ENCODE data around the gene EXOSC5.
"Not testable (repeated sequence)": the region's sequence is repeated elsewhere in the genome, so short reads cannot be mapped to it uniquely, and the experiment has no call there.

Gene EXOSC5

DNA sequence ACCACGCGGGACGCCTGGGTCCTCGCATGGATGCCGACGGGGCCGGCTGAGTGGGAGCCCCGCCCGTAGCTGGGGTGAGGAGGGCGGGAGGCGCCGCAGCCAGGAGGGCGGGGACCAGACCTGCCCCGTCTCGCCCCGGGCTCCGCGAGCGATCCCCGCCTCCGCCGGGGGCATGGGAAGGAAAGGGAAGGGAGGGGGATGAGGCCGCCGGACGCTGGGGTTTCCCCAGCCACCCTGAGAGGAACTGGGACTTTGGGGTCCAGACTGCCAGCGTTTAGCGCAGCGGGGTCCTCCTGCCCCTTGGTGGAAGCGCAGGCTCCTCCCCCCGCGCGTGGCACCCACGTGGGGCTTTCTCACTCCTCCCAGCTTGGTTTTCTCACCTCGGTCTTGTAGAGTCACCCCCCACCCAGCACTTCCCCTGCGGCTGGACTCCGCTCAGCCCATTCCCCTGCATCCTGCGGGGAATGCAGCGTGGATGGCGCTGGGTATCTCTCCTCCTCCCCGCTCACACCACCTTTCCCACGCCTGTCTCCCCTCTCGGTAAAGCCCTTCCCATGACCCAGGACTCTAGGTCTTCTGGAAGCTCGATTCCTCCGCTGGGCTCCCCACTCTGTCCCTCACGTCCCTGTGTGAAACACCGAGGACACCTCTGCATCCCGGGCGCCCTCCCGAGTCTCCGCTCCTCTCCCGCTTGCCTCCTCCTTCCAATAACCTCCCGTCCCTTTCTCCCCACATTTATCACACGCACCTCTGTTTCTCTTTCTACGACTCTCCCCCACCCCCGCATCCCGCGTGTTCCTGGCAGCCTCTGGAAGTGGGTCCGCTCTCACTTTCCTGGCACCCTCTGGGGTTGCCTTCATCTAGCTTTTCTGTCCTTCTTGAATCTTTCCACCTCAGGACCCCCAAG lies 45.6 kb downstream of the EXOSC5 start:
- DNase-seq (ENCODE audit: low read depth in 4 of 4, low spot score in 1 of 4): peak in 3 of 4 experiments; percentile 60 to 74 (median 71)

- DNase-seq (ENCODE audit: low read depth in 4 of 4, low spot score in 1 of 4): no peak
These were observed 46.3 kb downstream of the EXOSC5 start for GRCh38 chr19:41350735-41351338.

DNA sequence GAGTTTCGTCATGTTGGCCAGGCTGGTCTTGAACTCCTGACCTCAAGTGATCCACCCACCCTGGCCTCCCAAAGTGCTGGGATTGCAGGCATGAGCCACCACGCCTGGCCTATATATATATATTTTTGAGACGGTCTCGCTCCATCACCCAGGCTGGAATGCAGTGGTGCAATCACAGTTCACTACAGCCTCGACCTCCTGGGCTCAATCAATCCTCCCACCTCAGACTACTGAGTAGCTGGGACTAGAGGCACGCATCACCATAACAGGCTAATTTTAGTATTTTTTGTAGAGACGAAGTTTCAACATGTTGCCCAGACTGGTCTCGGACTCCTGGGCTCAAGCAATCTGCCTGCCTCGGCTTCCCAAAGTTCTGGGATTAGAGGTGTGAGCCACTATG lies 50.2 kb downstream of the EXOSC5 start:
- DNase-seq (ENCODE audit: low read depth in 4 of 4, low spot score in 1 of 4): not testable (repeated sequence)

- DNase-seq (ENCODE audit: low read depth in 4 of 4, low spot score in 1 of 4): no peak
These were observed 53.0 kb downstream of the EXOSC5 start for GRCh38 chr19:41344162-41344561.

DNA sequence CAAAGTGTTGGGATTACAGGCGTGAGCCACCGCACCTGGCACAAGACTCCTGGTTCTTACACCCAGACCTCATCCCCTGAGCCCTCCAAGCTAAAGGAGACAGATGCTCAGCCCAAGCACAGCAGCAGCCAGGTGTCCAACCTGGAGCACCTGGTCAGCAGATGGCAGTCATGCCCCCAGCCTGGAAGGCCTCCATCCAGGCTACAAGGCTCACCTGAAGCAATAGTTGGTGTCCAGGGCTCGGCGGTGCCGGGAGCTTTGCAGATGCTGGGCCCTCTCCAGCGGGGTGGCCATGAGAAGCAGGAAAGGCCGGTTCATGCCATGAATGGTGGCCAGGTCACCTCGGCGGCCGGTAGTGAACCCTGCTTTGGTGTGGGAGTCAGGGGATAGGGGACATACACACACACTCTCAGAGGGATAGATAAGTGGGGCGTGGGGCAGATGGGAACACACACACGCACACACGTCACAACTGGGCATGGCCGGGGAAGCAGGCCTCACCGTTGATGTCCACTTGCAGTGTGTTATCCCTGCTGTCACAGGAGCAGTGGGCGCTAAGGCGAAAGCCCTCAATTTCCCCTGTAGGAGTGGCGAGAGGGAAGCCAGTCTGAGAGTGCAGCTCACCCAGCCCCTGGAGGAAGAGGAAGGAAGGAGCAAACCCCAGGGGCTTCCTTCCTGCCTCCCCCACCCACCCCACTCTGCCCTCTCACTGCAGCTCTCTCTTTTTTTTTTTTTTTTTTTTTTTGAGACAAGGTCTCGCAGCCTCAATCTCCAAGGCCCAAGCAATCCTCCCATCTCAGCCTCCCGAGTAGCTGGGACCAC lies 55.3 kb downstream of the EXOSC5 start:
- no peak for DNase-seq (ENCODE audit: low read depth in 4 of 4, low spot score in 1 of 4)

DNA sequence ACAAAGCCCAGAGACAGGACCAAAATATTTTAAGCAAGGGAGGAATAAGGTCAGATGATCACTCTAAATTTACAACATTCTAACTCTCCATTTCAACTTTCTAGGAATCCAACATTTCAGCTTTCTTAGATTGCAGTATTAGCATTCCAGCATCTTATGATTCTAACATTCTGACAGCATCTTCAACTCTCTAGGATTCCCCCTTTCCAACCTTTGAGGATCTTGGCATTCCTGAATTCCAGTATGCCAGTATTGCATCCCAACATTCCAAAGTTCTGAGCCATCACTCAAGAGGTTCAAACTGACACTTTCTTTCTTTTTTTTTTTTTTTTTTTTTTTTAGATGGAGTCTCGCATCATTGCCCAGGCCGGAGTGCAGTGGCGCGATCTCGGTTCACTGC lies 57.2 kb downstream of the EXOSC5 start:
- no peak for DNase-seq (ENCODE audit: low read depth in 4 of 4, low spot score in 1 of 4)
